Fibroblast of gingiva (primary cell): ENCODE measurements around the gene CD83.

Experiments used
- DNase-seq: peaks from one replicate; pipeline ENCODE4 v3.0.0-alpha.2; 2011; ENCODE audit warnings: low read depth

The CD83 gene

DNA sequence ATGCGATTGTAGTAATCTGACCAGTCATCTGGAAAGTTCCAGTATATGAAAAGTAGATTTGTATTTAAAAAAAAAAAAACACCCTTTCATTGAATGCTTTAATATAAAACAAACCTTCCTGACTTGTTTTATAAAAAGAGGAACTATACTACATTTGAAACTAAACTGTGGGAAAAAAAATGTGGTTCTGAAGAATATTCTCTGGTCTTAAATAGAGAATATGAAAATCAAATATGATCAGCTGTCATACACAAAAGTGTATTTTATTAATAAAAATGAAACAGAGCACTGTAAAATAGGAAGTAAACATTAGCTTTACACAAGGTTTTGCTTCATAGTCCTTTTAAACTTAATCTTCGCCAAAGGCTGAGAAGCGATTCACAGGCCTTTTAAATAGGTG lies 25.3 kb upstream of the CD83 start:
- DNase-seq, result no peak

DNA sequence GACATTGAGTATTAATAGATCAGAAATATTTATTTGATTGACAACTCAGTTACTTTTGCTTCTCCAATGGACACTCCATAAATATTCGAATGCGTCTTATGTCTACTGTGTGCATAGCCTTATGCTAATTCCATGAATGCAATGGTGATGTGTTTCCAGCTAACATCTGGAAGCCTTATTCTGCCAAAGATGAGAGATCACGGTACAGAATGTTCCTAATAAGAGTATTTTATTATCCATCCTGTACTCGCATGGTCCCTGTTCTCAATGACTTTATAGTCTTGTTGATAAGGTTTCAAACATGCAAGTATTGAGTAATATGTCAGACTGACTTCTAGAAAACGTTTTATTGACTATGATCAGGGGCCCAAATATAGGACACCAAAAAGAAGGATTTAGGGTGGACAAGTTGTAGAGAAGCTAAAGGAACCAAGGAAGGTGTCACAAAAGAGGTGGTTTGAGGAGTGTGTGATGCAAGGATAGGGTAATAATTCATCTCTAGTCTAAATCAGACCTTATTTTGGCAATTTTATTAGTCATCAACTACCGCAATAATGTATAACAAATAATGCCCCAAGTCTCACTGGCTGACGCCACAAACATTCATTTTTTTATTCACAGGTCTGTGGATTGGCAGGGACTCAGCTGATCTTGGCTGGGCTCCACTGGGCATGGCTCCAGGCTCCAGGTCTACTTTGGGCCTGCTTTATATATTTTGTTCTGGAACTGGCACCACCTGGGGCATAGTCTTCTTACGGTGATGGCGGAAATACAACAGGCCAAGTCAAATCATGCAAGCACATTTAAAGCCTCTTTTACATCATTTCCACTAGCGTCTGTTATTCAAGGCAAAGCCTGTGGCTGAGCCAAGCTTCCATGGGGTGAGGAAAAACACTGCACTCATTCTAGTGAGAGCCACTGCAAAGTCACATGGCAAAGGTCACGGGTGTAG lies 24.5 kb upstream of the CD83 start:
- DNase-seq, result no peak

DNA sequence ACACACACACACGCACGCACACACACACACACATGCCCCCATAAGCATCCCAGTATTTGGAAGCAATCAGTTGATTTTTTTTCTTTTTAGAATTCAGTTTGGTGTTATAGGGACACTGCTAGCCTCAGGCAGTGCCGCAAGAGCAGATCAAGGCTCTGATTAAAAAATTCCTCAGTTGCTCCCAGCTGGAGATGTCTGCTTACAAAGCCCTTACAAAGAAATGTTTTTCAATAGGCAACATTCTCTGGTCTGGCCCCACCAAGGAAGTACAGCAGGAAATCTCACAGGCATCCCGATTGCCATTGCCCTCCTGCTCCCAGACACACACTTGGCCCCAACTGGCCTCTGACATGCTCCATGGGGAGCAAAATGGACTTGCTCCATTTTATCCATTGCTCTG lies 22.9 kb upstream of the CD83 start:
- no peak for DNase-seq

DNA sequence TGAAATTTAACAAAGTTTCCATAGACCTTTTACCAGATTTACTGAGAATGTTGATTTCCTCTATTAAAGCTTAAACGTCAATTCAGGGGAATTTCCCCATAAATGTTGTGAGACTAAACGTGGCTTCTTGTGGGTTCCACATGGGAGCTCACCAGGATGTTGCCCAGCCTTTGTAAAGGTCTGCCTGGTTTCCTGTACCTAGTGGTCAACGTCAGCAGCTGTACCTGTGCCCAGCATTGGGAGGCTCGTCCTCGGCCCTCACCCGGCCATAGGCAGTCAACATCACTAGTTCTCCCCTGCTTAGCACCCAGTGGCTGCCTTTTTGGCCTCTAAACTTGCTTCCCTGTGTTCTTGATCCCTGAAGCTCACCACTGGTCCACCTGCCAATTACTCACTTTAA lies 22.1 kb upstream of the CD83 start:
- DNase-seq, result no peak

DNA sequence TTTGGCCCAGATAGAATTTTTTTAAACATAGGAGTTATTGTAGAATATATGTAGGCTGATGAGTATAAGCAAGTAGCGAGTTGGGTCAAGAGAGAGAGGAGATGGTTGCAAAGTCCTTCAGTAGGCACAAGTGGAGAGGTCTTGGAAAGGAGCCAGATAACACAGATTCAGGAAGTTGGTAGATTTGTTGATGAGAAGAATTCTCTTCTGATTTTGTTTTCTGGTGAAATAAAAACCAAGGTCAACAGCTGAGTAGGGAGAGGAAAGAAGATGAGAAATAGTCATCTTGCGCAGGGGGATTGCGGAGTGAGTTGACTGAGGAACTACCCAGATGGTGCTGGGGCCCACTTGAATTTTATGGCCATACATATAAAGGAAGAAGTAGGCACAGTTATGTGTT lies 17.4 kb upstream of the CD83 start:
- DNase-seq, result no peak

DNA sequence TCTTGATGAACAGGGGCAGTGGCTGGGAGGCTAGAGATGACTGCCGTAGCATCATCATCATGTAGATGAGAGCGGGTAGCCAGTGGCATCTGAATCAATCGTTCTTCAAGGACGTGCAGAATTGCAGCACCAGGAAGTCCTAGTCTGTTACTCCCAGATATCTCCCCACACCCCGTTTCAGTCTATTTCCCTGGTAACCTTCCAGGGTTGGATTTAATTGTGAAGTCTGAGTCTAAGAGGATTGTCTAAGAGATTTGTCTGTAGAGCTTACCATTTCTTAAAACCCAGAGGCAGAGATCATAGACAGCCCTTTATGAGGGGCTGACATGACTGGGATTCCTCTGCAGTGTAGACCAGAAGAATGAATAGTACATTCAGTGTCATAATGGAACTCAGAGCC lies 16.6 kb upstream of the CD83 start:
- DNase-seq, result no peak

DNA sequence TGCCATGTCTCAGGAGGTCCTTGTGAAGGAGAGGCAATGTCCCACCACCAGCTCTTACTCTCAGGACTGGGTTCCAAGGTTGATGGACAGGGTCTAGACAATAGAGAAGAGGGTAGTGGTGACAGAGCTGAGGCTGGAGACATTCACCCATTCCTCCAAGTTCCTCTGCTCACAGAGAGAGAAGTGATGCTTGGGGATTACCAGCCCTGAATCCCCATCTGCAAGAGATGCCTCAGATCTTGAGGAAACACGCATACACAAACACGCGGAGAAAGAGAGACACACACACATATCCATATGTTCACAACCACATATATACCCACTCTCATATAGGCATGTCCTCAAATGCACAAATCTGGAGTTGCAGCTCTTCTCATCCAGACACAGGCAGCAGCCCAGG lies 15.2 kb upstream of the CD83 start:
- DNase-seq, result no peak

DNA sequence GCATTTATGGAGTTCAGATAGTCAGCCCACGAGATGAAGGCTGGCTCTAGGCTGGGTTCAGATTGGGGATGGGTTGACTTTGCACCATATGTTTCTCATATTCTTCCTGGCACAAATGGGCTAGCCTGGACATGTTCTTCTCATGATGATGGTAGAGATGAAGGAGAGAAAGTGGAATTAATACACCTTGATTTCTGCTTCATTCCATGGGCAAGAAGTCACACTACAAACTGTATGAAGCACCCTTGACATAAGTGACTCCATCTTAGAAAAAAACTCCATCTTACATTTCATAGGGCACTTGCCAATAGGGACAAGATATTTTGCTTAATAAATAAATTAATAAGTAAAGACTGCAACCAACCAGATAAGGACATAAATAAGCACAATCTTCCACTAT lies 12.0 kb upstream of the CD83 start:
- DNase-seq, result no peak

DNA sequence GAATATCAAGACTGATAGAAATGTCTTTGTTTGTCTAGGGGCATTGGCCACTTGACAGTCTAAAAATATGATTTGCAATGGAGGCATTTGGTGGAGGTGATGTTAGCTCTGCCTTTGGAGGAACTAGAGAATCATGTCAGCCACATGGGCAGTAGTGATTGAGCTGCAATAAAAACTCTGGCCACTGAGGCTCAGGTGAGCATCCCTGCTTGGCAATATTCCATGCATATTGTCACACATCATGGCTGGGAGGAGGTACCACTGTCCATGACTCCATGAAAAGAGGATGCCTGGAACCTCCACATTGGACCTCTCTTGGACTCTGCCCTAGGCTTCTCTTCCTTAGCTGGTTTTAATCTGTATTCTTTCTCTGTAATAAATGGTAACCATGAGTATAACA lies 10.6 kb upstream of the CD83 start:
- DNase-seq, result no peak

DNA sequence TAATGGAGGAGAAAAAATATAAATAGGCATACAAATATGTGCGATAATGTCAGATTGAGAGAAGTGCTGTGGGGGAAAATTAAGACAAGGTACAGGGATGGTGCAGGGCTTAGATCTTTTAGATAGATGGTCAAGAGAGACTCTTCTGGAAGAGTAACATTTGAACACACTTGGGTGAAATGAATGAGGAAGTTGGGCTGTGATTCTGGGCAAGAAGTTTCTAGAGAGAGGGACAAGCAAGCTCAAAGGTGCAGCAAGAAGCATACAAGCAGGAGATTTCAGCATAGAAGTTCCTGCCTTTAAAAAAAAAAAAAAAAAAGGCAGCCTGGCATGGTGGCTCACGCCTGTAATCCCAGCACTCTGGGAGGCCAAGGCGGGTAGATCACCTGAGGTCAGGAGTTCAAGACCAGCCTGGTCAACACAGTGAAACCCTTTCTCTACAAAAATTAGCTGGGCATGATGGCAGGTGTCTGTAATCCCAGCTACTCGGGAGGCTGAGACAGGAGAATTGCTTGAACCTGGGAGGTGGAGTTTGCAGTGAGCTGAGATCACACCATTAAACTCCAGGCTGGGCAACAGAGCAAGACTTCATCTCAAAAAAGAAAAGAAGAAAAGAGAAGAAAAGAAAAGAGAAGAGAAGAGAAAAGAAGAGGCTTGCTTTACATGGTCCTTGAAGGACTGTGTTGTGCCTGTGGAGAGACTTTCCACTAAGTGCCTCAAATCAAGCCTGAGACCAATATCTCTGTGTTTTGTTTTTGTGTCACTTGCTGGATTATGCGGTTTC lies 9.7 kb upstream of the CD83 start:
- no peak for DNase-seq

DNA sequence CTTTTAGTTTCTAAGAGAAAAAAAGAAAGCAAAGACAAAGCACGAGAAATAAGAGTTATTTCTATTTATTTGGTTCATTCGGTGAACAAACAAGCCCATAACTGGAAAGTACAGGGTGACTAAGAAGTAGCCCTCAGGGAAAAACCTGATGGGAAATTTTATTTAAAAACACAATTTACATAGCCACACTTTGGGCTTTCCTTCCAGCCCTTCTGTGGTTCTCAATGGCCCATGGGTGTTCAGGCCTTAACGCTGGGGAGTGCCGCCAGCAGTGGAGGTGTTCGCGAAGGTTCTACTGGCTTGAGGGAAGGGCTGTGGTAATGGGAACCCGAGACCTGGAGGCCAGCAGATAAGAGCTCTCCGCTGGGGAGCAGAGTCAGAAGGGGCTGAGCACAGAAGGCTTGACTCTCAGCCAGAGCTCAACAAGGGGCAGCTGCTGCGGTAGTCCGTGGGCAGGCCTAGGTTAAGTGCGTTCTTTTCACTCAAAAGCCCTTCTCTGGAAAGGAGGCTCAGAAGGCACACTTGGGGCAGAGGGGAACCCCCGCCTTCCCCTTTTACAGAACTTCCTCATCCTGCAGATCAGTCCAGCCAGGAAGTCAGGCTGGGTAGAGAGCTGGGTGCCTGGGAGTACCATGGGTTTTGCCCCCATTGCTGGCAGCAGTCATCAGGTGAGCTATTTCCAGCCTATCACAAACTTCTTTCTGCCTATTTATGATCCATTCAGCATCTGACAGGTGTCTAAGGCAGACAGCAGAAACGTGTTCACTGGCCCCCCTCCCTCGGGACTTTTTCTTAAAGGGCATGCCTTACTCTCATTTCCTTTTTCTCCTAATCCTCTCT lies 8.8 kb upstream of the CD83 start:
- DNase-seq, result no peak

DNA sequence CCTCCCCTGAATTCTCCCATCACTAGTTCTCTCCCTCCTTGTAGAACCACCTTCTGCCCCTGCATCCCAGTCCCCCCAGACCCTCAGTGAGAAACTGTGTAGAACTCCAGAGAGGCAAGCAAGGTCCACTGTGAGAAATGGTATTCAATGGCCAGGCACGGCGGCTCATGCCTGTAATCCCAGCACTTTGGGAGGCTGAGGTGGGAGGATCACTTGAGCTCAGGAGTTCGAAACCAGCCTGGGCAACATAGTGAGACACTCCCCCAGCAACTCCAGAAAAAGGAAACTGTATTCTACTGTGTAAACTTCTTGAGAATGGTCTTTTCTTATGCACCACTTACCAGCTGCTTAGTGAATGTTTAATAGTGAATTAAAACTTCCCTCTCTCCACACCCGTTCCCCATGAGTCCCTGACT lies 8.2 kb upstream of the CD83 start:
- no peak for DNase-seq

DNA sequence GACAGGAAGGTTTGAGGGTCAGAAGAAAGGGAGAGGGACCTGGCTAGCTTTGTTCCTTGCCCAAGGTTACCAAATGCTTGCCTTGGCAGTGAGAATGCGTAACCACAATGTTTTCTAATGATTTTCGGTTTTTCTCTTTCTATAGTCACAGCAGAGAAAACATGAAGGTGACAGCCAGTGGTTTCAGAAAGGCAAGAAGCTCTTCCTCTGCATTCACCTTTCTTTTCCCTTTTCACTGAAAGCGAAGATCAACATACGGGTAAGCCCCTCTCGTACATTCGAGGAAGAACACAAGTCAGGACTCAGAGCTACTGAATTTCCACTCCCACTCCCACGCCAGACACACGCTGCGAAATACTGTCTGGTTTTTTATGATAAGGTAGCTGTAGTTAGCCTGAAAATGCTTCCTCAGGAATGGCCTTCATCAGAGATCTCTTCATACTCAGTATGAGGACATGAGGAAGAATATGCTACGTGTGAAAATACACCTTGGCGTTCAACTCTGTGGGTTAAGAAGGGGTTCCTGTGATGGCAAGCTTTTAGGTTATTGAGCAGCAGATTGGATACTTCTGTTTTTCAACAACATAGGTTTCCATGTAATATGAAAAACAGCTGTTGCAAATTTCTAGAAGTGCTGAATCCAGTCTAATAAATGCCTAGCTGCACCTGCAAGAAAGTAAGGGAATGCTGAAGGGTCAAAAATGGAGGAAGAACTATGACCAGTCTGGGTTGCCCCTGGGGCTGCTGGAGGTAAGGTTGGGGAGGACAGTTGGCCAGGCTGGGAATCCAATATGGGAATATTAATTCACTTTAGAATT lies 7.4 kb upstream of the CD83 start:
- no peak for DNase-seq

DNA sequence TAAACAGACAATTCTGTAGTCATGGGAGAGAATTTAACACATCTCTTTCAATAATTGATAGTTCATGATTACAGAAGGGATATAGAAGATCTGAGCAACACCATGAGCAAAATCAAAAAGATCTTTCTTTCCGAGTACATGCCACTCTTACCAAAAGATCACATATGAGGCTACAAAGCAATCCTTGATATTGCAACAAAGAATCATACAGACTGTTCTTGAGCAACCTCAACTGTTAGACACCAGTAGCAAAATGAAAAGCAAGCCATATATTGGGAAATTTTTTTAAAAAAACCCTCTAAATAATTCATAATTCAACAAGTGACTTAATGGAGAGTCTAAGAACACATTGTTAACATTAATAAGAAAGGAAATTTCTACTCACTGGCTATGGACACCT lies 3.6 kb upstream of the CD83 start:
- no peak for DNase-seq

DNA sequence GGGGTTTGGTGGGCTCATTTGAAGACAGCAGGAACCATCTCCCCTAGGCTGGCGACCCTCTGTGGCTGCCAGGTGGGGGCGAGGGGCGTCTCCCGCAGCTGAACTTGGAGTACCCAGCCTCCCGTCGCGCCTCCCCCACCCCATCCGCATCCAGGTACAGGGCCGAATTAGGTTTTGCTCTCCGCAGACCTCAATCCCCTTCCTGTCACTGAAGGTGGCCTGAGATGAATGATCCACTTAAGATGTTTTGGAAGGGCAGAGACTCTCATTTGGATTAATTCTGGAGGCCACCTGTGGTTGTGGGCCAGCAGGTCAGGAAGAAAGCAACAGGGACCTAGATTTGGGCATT lies 493 bp downstream of the CD83 start:
- DNase-seq, result no peak

DNA sequence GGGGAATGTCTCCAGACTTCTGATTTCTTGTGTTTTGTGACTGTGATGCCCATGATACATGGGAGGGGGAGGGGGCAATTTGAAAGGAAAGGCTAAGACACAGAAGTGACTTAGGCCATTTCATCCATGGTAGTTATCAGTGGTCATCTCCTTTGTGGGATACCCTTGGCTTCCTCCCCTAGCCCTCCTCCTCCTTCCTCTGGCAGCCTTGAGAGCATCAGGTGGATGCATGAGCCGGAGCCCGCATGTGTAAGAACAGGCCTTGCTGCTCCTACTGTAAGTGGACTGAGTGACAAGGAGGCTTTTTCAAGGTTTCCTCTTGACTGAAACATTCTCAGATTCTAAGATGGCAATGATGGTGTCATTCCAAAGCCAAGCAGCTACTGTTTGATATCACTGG lies 874 bp downstream of the CD83 start:
- no peak for DNase-seq

DNA sequence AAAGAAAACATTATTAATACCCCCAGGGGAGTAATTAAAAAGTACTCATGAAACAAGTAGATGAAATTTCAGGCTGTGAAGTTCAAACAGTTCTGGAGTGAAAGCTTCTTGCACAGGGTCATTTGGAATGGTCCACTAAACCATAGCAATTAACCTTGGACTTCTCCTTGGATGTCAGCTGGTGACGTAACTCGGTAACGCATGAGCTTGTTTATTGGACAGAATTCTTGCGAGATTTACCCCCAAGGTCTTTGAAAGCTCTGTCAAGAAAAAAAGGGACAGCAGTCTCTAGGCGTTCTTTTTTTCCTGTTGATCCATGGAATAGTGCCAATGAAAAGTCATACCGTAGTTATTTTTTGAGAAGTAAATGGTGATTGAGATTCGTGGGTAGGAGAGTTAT lies 2.2 kb downstream of the CD83 start:
- no peak for DNase-seq

DNA sequence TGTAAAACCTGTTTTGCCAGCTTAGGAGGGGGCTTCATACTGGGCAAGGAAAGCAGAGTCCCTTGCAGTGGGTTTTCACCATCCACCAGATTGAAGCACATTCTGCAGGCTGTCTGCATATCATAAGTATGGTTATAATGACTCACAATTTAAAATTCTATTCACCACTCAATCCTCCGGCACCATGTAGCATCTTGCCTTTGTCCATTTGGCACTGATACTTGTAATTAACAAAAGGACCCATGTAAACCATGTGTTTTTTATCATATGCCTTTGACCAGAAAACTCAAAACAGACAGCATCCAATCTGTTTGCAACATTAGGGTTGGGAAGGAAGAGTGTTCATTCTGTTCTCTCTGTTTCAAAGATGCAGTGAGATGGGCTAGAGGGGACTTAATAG lies 3.0 kb downstream of the CD83 start:
- DNase-seq, result peak; percentile 25

DNA sequence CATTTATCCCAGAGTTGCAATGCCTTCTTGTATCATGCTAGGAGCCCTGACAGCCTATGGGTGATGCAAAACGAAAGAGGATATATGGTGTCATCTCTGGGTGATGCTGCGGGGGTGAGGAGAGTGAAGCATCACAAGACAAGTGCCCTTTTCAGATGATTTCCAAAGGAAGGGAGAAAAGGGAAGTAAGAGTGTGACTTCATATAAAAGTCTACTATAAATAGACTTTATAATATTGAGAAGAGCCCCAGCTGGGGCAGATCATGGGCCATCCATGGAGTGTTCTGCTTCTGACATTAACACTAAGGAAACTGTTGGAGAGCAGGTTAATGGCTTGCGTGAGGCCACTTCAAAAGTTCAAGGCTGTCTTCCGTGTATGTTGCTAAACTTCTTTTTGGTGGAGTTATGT lies 4.4 kb downstream of the CD83 start:
- no peak for DNase-seq

DNA sequence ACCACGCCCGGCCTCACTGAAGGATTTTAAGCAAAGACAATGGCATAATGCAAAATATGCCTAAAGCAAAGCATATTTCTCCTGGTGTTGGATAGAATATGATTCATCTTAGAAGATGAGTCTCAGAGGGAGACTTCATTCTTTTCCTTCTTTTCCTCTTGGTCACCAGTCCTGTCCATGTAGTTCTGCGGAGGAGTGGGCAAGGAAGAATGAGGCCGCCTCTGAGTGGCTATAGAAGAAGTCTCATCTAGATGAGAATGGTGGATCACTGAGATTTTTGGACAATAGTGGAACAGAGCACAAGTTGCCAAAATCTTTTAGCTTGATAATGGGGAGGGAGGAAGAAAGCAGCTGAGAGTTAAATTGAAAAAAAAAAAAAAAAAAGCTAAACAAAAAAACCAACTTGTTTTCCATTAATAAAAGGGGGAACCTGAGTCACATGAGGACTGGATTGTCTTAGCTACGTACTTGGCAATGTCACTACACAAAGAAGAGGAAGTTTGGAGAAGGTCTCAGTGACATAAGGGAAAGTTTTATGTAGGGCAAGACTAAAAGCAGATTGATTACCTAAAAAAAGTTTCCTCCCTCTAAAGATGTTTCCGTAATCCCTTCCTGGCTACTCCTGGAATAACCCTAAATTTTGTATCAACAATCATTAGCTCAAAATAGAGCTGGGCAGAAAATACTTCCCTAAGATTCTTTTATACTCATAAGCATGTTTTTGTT lies 6.0 kb downstream of the CD83 start:
- DNase-seq, result no peak

DNA sequence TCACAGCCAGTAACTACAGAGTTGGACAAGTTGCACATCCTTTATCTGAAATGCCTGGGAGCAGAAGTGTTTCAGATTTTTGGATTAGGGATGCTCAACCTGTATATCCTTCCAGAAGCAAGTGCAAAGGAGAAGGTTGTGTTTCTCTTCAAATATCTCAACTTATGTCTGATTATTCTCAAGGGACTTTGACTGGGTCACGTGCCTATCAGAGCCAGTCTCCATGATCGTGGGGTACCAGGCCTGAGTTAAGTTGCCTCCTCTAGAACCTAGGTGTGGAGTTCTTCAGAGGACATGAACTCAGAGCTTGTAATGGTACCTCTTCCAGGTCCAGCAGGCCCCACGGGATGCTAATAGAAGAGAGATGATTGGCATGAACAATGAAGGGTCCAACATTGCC lies 7.8 kb downstream of the CD83 start:
- DNase-seq, result no peak
